Fibroblast of the conjunctiva (primary cell): Measurements from ENCODE around the gene SYVN1.
"Not testable (repeated sequence)": the region's sequence is repeated elsewhere in the genome, so short reads cannot be mapped to it uniquely, and the experiment has no call there.

Source experiments
- DNase-seq: peaks from one replicate; pipeline ENCODE4 v3.0.0-alpha.2; 2010; ENCODE audit warnings: low read depth

The SYVN1 gene

DNA sequence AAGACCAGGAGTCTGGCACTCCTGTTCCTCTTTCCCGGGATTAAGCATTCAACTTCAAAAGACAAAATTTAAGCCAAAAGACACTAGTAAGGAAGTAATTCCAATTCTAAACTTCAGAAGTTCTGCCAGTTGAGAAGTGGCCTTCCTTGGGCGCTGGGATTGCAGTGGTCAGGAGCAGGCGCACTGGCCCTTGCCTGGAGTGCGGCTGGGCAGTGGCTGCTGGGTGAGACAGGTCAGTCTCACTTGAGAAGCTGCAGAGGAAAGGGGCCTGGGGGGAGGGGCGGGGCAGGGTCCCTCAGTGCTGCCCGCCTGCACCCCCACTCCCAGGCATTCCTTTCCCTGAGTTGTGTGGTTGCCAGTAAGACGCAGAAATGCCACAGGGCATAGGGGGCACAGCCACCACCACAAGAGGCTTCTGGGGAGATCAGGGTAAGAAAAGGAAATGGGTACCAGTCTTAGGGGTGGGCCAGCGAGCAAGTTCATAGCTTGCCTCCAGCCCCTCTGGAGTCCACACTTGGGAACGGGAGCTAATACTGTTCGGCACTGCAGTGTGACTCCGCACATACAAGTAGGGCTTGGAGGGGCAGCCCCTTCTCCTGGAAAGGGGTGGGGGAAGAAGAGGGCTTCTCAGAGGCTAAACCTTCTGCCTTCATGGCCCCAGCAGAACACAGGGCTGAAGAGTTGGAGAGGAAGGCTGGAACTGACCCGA is 6.7 kb downstream of the SYVN1 start:
- no peak for DNase-seq

DNA sequence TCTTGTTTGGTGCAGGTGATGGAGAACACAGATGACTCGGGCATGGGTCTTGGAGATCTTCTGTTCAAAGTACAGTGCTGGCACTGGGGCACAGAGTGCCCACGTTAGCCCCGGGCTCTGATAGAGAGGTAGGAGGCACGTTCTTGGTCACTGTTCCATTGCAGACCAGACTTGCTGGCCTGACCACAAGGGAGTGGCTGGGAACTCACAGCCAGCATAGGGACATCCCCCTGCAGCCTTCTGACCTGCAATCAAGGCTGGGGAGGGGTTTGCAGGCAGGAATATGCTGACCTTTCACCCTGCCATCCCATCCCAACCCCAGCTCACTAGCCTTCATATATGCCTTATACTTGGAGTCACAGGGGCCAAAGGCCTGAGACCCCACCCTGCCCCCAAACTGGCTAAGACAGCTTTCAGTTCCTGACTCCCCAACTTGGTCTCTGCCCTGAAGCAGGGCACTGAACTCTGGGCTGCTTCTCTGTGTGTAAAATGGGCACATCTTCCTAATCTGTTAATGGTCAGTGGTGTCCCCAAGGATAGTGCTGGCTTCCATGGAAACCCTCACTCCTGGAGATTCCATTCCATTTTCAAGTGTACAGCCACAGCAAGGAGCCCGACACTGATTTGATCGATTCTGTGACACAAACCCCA is 7.6 kb downstream of the SYVN1 start:
- DNase-seq = no peak

DNA sequence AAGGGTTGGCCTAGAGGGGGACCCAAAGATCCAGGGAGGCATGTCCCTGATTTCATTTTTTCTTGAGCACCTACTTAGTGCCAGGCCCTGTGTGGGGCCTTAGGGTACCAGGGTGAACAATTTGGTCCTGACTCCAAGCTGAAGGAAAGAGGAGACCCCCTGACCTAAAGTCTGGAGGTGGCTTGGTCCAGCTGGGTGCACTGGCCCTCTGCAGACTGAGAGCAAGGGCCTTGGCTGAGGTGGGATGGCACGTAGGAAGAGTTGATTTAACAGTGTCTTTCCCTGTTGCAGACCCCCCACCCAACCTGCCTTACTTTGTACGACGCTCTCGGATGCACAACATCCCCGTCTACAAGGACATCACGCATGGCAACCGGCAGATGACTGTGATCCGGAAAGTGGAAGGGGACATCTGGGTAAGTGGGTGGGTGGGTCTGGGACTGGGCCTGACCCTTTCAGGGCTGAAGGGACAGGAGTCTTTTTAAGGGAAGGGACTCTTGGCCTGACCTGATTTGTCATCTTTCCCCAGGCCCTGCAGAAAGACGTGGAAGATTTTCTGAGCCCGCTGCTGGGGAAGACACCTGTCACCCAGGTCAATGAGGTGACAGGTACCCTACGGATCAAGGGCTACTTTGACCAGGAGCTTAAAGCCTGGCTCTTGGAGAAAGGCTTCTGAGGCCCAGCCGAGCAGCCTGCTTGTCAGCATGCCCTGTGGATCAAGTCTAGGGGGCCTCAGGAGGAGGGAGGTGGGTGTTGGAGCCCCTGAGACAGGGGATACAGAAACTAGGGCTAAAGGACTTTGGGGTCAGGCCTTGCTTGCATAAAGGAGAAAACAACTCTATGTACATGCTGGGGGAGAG is 8.9 kb downstream of the SYVN1 start:
- no peak for DNase-seq

DNA sequence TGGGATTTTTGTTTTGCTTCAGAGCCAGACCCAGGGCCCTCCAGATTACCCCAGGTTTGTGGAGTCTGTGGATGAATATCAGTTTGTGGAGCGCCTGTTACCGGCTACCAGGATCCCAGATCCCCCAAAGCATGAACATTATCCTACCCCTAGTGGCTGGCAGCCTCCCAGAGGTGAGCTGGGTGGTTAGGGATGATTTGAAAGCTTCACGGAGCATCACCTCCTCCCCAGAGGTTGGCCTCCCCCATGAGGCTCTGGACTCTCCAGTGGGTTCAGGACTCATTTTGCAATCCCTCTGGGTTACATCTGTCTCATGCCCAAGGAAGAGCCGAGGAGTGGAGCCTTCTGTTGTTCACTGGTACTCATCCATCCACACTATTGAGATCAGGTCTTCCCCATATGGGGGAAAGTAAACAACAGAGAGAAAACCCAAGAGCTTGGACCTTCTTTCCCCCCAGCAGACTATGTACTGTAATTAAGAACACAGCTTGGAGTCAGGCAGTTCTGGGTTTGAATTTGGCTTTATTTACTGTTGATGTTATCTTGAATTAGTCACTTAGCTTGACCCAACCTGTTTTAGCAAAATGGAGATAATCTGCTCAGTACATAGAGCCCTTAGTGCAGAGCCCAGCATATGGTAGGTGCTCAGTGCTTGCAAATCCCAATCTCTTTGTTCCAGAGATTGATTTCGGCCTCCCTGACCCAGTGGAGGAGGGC is 9.7 kb downstream of the SYVN1 start:
- no peak for DNase-seq

DNA sequence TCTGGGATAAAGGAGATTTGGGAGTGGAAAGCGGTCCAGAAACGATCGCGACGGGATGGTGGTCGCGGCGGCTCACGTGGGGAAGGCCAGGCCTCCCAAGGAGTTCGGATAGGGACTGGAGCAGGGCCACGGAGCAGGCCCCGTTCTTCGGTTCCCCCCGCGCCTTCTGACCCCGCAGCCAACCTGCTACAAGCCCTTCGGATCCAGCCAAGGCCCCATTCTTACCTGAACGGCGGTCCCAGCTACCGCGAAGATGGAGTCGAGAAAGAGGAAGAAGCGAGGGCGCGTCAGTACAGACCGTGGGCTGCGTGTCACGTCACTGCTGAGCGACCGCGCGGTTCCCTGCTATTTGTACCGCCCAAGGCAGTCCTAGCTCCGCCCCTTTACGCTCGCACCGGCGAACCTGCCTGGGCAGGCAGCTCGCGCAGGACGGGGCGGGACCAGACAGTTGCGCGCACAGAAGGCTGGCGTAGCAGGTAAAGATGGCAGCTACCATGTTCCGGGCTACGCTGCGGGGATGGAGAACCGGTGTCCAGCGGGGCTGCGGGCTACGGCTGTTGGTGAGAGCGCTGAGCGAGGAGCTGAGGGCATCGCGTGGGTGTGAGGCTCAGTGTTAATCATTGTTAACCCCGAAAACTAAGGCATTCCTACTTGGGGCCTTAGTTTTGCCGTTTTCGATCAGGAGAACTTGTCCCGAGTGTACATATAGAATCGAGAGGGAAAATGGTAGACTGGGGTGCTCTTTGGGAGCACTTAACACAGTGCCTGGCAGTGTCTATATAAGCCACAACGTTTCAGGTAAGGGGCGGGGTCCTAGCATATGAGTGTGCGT is 12.2 kb downstream of the SYVN1 start, which contains the start of the genes FAU and MRPL49:
Gene FAU, minus strand, starts transcription at position 270 of the 832 bp plus-strand sequence. CDS start 321 bp downstream, outside the sequence.
Gene MRPL49, plus strand, starts transcription at position 457 of the 832 bp plus-strand sequence. Its CDS starts 26 bp downstream, at position 483.
- peak; percentile 94 for DNase-seq

DNA sequence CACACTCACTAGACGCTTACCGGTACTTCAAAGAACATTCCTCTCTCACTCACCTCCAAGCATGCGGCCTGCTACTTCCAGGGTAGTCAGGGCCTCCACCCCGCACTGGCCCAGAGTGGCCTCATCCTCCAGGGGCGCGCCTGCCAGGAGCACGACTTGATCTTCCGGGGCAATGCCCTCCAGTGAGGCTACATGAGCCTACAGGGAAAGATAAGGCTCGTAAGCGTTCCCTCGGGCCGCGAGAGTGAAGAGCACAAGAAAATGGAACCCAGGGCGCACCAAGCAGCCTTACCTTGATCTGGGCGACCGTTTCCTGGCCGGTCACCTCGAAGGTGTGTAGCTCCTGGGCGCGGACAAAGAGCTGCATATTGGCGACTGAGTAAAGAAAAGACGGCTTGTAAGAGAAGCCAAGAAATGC is 12.9 kb downstream of the SYVN1 start:
- no peak for DNase-seq

DNA sequence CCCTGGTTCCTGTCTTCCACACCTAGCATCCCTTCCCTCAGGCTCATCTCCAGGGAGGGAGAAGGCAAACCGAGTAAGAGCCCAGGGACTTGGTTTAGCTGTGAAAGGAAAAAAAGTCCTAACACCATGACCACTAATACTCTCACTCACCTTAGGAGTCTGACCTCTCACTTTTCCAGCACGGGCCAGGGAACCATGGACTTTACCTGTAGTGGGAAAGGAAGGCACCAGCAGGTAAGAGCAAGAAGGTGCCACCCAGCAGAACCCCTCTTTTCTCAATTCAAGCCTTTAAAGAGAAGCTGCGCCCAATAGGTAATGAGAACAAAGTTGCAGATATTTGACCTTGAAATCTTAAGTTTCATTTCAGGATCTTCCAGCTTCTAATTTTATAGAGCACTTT is 13.5 kb downstream of the SYVN1 start:
- no peak for DNase-seq

DNA sequence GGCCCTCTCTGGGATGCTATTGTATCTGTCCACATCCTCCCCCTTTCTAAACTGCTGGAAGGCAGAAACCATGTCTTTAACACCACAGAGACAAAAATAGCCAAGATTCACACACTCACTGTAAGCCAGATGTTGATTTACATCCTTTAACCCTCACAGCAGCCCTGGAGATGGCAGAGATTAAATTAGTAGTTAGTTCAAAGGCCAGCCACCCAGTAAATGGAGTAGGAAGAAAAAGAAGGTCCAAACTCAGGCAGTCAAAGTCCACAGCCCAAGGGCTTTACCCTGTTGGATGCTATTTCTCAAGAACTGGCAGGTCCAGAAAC is 14.7 kb downstream of the SYVN1 start:
- no peak for DNase-seq

DNA sequence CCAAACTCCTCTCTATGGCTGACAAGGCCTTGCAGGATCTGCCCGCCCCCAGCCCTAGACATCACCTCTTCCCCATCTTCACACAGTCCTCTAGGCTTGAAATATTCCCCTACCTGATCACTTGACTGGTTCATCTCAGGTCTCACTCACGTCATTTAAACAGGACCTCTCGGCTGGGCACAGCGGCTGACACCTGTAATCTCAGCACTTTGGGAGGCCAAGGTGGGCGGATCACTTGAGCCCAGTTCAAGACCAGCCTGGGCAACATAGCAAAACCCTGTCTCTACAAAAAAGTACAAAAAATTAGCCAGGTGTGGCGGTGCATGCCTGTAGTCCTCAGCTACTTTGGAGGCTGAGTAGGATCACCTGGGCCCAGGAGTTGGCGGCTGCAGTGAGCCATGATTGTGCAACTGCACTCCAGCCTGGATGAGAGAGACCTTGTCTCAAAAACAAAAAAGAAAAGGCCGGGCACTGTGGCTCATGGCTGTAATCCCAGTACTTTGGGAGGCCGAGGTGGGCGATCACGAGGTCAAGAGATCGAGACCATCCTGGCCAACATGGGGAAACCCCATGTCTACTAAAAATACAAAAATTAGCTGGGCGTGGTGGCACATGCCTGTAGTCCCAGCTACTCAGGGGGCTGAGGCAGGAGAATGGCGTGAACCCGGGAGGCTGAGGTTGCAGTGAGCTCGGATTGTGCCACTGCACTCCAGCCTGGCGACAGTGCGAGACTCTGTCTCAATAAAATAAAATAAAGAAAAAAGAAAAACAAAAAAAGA is 15.2 kb downstream of the SYVN1 start:
- DNase-seq = not testable (repeated sequence)

DNA sequence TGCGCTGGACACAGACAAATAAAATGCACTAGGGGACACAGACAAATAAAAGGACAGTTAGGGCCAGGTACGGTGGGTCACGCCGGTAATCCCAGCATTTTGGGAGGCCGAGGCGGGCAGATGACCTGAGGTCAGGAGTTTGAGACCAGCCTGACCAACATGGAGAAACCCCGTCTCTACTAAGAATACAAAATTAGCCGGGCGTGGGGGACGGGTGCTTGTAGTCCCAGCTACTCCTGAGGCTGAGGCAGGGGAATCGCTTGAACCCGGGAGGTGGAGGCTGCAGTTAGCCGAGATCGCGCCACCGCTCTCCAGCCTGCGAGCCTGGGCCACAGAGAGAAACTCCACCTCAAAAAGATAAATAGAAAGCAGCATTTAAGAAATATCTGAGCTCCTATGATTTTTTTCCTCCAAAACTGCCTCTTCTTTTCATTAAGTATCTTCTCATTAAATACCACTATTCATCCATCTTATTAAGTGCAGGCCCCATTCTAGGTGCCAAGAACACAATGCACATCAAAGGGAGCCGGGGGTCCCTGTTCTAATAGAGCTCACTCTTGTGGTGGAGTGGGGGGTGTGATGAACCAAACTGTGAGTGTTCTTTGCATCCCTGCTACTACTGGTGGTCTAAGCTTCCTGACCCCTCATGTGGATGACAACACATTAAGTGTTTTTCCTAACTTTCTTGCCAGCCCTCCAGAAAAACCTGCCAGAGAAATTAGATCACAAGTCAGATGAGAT is 16.1 kb downstream of the SYVN1 start:
- DNase-seq = no peak

DNA sequence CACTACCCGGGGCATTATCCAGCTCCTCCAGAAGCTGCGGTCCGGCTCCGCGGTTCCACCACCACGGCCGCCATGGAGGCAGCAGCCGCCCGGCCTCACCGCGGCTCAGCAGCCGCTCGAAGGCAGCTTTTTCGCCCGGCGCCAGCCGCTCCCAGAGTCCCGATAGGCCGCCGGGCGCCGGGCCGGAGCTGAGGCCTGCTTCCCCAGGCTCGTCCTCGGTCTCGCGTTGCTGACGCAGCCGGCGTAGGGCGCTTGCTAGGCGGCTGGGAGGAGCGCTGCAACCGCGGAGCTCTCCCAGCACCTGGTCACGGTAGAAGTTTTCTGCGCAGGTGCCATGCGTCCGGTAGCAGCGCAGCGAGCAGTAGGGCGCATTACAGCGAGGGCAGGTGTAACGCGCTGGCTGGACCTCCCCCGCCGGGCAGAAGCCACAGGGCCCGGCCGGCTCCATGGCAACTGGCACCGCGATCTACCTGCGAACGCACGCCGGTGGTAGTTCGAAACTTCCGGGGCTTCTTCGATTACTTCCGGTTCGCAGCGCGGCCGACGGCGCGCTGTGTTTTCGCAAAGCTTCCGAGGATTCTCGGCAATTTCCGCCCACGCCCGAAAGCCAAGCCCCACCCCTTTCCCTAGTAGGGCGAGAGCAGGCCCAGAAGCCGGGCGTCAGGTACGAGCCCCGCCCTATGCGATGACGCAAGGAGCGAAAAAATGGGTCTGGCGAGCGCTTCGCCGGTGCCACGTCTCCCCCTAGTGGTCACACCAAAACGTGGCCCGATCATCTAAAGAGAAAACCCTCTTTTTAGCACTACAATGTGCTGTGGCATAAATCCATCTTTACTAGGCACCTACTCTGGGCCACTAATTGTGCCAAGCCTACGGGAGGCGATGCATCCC is 16.9 kb downstream of the SYVN1 start, which contains the start of gene ZNHIT2:
Gene ZNHIT2, minus strand, starts transcription at position 496 of the 891 bp plus-strand sequence. Its CDS starts 48 bp downstream, at position 448.
- peak; percentile 97 for DNase-seq

DNA sequence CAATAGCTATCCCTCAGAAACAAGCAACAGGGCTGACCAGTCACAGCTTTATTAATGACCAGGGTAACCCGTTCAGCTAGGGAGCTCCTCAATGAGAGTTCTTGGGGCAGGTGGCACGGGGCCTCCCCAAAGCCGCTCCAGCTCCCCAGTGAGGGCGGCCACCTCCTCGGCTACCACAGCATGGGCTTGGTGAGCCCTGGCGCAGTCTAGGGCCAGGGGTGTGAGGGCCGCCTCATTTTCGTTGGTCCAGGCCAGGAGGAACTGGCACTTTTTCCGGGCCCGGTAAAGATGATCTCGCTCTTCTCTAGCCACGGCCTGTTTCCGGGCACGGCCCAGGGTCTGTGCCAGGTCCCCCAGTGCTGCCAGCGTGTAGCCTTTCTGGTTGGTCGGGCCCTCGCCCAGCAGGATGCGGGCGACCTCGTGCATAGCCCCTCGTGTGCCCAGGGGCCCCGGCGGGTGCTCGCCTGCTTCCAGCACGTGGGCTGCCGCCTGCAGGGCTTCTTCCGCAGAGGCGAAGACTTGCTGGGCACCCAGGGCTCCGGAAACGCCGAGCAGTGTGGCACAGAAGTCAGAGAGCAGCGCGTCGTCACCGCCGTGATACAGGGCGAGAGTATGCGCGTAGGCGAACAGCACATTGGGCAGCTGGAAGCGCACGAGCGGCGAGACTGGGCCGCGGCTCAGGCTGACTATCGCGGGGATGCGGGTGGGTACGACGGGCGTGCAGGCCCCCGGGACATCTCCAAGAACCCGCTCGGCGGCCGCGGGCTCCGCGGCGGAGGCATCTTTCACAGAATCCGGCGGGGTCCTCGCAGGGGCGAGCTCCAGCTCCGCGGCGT is 17.7 kb downstream of the SYVN1 start:
- no peak for DNase-seq

DNA sequence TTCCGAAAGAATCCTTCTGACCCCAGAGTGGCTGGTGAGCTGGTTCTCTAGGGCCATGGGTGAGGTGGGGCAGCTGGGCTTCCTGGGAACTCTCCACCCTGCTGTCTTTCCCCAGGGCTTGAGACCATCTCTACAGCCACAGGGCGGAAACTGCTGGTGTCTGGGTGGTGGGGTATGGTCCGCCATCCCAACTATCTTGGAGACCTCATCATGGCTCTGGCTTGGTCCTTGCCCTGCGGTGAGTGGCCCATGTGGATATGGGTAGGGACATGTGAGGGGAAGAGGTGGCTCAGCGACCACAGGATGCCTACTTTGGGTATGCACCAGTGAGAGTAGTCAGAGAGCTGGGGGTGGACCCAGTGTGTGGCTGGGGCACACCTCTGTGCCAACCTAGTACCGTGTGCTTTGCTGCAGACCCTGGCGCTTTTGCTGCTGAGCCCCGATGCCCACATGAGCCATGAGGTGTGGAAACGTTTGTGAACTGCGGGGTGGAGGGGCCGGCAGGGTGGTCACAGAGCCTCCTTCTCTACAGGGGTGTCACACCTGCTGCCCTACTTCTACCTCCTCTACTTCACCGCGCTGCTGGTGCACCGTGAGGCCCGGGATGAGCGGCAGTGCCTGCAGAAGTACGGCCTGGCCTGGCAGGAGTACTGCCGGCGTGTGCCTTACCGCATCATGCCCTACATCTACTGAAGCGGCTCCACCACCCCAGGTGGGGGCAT is 18.8 kb downstream of the SYVN1 start:
- DNase-seq = no peak

DNA sequence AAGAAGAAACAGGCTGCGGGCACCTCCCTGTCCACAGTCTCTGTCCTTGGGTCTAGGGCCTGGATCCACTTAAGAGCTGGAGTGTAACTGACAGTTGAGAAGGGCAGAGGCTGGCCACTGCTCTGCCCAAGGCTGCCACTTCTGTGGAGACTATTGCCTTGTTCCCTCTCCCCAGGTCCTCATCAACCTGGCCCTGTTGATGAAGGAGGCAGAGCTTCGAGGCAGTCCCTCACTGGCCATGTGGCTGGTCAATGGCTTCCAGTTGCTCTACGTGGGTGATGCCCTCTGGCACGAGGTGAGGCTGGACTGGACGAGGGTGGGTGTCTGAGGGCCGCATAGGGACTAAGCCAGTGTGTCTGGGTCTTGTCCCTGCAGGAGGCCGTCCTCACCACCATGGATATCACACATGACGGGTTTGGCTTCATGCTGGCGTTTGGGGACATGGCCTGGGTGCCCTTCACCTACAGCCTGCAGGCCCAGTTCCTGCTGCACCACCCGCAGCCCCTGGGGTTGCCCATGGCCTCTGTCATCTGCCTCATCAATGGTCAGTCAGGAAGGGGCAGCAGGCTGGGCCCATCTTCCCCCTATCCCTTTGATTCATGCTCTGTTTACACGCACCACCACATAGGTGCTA is 19.7 kb downstream of the SYVN1 start:
- no peak for DNase-seq

DNA sequence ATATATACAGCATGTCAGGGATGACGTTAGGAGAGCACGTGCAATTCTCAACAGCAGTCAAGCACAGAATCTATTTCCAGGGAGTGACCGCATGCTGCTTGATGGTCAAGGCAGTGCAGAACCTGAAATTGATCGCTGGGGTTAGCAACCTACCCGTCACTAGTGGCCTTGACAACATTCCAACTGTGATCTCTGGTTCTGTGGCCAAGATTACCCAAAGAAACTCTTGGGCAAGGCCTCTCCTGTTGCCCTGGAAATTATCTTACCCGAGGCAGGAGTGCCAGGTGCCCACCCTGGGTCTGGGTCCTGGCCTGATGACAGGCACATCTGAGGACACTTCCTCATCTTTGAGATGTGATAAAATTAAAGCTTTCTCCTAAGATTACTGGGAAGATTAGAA is 20.5 kb downstream of the SYVN1 start:
- DNase-seq = no peak

DNA sequence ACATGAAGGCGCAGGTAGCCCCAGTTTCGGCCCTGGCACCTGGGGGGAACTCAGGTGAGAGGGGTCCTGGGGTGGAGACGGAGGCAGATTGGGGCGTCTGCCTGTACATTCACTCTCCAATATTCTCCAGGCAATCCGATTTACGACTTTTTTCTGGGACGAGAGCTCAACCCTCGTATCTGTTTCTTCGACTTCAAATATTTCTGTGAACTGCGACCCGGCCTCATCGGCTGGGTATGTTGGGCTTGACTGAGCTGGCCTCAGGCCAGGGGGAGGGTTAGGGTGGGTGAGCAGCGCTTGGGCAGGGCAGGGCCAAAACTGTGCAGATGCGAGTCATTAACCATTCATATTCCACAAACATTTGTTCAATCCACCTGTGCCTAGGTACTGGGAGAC is 21.0 kb downstream of the SYVN1 start:
- DNase-seq = no peak
